KOPT-K1 (cell line): ENCODE results near the gene DNAJB4.
"Not testable (repeated sequence)": the region's sequence is repeated elsewhere in the genome, so short reads cannot be mapped to it uniquely, and the experiment has no call there.

Experiments used
- H3K27ac ChIP-seq: fragments of 200-600 bp; sonication (generic); 2 replicates; pipeline ENCODE4 v1.5.1; 2016; ENCODE audit warnings: antibody characterized with exemption, mild to moderate bottlenecking, low read depth, low read length; ENCODE audit not compliant: poor library complexity, severe bottlenecking
- H3K36me3 ChIP-seq: fragments of 200-600 bp; sonication (generic); 2 replicates; pipeline ENCODE4 v1.5.1; 2017; ENCODE audit warnings: antibody characterized with exemption, mild to moderate bottlenecking, low read length, moderate library complexity; ENCODE audit not compliant: insufficient read depth
- H3K9me3 ChIP-seq: fragments of 200-600 bp; sonication (generic); 2 replicates; pipeline ENCODE4 v1.5.1; 2017; ENCODE audit warnings: antibody characterized with exemption, low read length, mild to moderate bottlenecking; ENCODE audit not compliant: insufficient read depth, poor library complexity, severe bottlenecking

The DNAJB4 gene

GRCh38 chr1:78006521-78006920 lies 1.8 kb downstream of the DNAJB4 start:
- peak overlapping the region; percentile 85 for H3K27ac ChIP-seq
- H3K9me3 ChIP-seq, result no peaks in the 10 kb centered on the region
- no peaks in the 10 kb centered on the region for H3K36me3 ChIP-seq

GRCh38 chr1:78007677-78008341 lies 3.1 kb downstream of the DNAJB4 start:
- Histone ChIP-seq H3K27ac (no peak overlapping the region), H3K36me3 (0 out of 2 replicates have a peak, but pooled peaks cover under 1% of the 10 kb centered on the region), H3K9me3 (no peaks in the 10 kb centered on the region)

GRCh38 chr1:78009276-78009675 lies 4.5 kb downstream of the DNAJB4 start:
- H3K27ac ChIP-seq, result no peak overlapping the region
- H3K9me3 ChIP-seq, result no peaks in the 10 kb centered on the region
- peaks cover 7% of the 10 kb centered on the region for H3K36me3 ChIP-seq

- Histone ChIP-seq H3K27ac (no peak overlapping the region), H3K9me3 (no peaks in the 10 kb centered on the region), H3K36me3 (peaks cover 13% of the 10 kb centered on the region)
Observed at GRCh38 chr1:78009836-78010235, 5.1 kb downstream of the DNAJB4 start.

GRCh38 chr1:78011050-78011449 lies 6.3 kb downstream of the DNAJB4 start:
- no peak overlapping the region for H3K27ac ChIP-seq
- H3K9me3 ChIP-seq, result no peaks in the 10 kb centered on the region
- H3K36me3 ChIP-seq, result peaks cover 17% of the 10 kb centered on the region

GRCh38 chr1:78015148-78015547 lies 10.4 kb downstream of the DNAJB4 start:
- Histone ChIP-seq H3K27ac (no peak overlapping the region), H3K9me3 (no peaks in the 10 kb centered on the region), H3K36me3 (peaks cover 21% of the 10 kb centered on the region)

GRCh38 chr1:78019024-78019423 lies 14.3 kb downstream of the DNAJB4 start:
- no peaks in the 10 kb centered on the region for H3K9me3 ChIP-seq
- H3K36me3 ChIP-seq, result peaks cover 16% of the 10 kb centered on the region; the same call in 1 of the 2 replicates
- no peak overlapping the region for H3K27ac ChIP-seq

GRCh38 chr1:78021134-78021533 lies 16.4 kb downstream of the DNAJB4 start:
- H3K9me3 ChIP-seq, H3K36me3 ChIP-seq, H3K27ac ChIP-seq: not testable (repeated sequence)

GRCh38 chr1:78029793-78030192 lies 25.1 kb downstream of the DNAJB4 start:
- Histone ChIP-seq H3K27ac (no peak overlapping the region), H3K9me3 (no peaks in the 10 kb centered on the region), H3K36me3 (no peaks in the 10 kb centered on the region)

- no peaks in the 10 kb centered on the region for H3K36me3 ChIP-seq
- no peaks in the 10 kb centered on the region for H3K9me3 ChIP-seq
- no peak overlapping the region for H3K27ac ChIP-seq
Observed at GRCh38 chr1:78032996-78033796, 28.5 kb downstream of the DNAJB4 start.

- no peaks in the 10 kb centered on the region for H3K9me3 ChIP-seq
- H3K27ac ChIP-seq, result no peak overlapping the region
- no peaks in the 10 kb centered on the region for H3K36me3 ChIP-seq
Observed at GRCh38 chr1:78033797-78034172, 29.0 kb downstream of the DNAJB4 start.

- Histone ChIP-seq H3K9me3 (no peaks in the 10 kb centered on the region), H3K36me3 (no peaks in the 10 kb centered on the region), H3K27ac (no peak overlapping the region)
Observed at GRCh38 chr1:78035121-78035520, 30.4 kb downstream of the DNAJB4 start.

GRCh38 chr1:78036450-78036849 lies 31.7 kb downstream of the DNAJB4 start:
- H3K9me3 ChIP-seq, result no peaks in the 10 kb centered on the region
- H3K27ac ChIP-seq, result no peak overlapping the region
- H3K36me3 ChIP-seq, result no peaks in the 10 kb centered on the region

GRCh38 chr1:78038071-78038470 lies 33.3 kb downstream of the DNAJB4 start:
- H3K27ac ChIP-seq, result no peak overlapping the region
- no peaks in the 10 kb centered on the region for H3K9me3 ChIP-seq

GRCh38 chr1:78038491-78038939 lies 33.8 kb downstream of the DNAJB4 start:
- H3K36me3 ChIP-seq, result no peaks in the 10 kb centered on the region
- no peak overlapping the region for H3K27ac ChIP-seq
- no peaks in the 10 kb centered on the region for H3K9me3 ChIP-seq

More at GRCh38 chr1:78038071-78038470, 33.3 kb downstream of the DNAJB4 start:
- H3K36me3 ChIP-seq, result no peaks in the 10 kb centered on the region
